SHP77 treated with DMSO at 0.1 percent for 48 hours (cell line): ENCODE data around the gene TMEM178B.
"Not testable (repeated sequence)": the region's sequence is repeated elsewhere in the genome, so short reads cannot be mapped to it uniquely, and the experiment has no call there.

Experiments
- DNase-seq: peaks from one replicate; lab custom pipeline; 2025; lab: John Stamatoyannopoulos, UW

The TMEM178B gene

GRCh38 chr7:141312828-141313521 lies 239.1 kb downstream of the TMEM178B start:
- DNase-seq: no peak

GRCh38 chr7:141313896-141314295 lies 240.0 kb downstream of the TMEM178B start:
- DNase-seq: no peak

GRCh38 chr7:141317033-141317585 lies 243.2 kb downstream of the TMEM178B start:
- DNase-seq: no peak

GRCh38 chr7:141320287-141320686 lies 246.4 kb downstream of the TMEM178B start:
- DNase-seq: no peak

- no peak for DNase-seq
Observed at GRCh38 chr7:141322383-141322782, 248.5 kb downstream of the TMEM178B start.

- no peak for DNase-seq
Observed at GRCh38 chr7:141323826-141324225, 250.0 kb downstream of the TMEM178B start.

GRCh38 chr7:141324870-141325269 lies 251.0 kb downstream of the TMEM178B start:
- no peak for DNase-seq

- no peak for DNase-seq
Observed at GRCh38 chr7:141325275-141325674, 251.4 kb downstream of the TMEM178B start.

- no peak for DNase-seq
Observed at GRCh38 chr7:141328290-141328689, 254.4 kb downstream of the TMEM178B start.

- not testable (repeated sequence) for DNase-seq
Observed at GRCh38 chr7:141330285-141330684, 256.4 kb downstream of the TMEM178B start.

- no peak for DNase-seq
Observed at GRCh38 chr7:141333459-141333858, 259.6 kb downstream of the TMEM178B start.

- DNase-seq: no peak
Observed at GRCh38 chr7:141335164-141335563, 261.3 kb downstream of the TMEM178B start.

- DNase-seq: no peak
Observed at GRCh38 chr7:141339603-141340002, 265.7 kb downstream of the TMEM178B start.

GRCh38 chr7:141340991-141341390 lies 267.1 kb downstream of the TMEM178B start:
- no peak for DNase-seq

GRCh38 chr7:141342621-141343408 lies 269.0 kb downstream of the TMEM178B start:
- DNase-seq: no peak

GRCh38 chr7:141344153-141344935 lies 270.5 kb downstream of the TMEM178B start:
- DNase-seq: no peak

- DNase-seq: no peak
Observed at GRCh38 chr7:141348728-141349127, 274.9 kb downstream of the TMEM178B start.

- DNase-seq: no peak
Observed at GRCh38 chr7:141349338-141349737, 275.5 kb downstream of the TMEM178B start.

GRCh38 chr7:141349804-141350203 lies 275.9 kb downstream of the TMEM178B start:
- DNase-seq: no peak

- DNase-seq: no peak
Observed at GRCh38 chr7:141351175-141351574, 277.3 kb downstream of the TMEM178B start.

- no peak for DNase-seq
Observed at GRCh38 chr7:141352955-141353354, 279.1 kb downstream of the TMEM178B start.

- DNase-seq: no peak
Observed at GRCh38 chr7:141354251-141354650, 280.4 kb downstream of the TMEM178B start.
